NCI-H69 (cell line): ENCODE measurements around the gene HOXB13.

ENCODE experiments used
- DNase-seq: peaks from one replicate; lab custom pipeline; 2025; lab: John Stamatoyannopoulos, UW

The HOXB13 gene

GRCh38 chr17:48728232-48729231, at the start of gene HOXB13:
HOXB13 (minus strand) TSS chr17:48728750; CDS start chr17:48728593, 157 bp downstream.
- peak; percentile 55 for DNase-seq

GRCh38 chr17:48776602-48777001, 48.1 kb upstream of the HOXB13 start:
- DNase-seq = no peak

GRCh38 chr17:48773245-48773644, 44.7 kb upstream of the HOXB13 start:
- DNase-seq = no peak

- no peak for DNase-seq
Observed at GRCh38 chr17:48770954-48771353, 42.4 kb upstream of the HOXB13 start.

GRCh38 chr17:48769009-48769675, 40.6 kb upstream of the HOXB13 start:
- no peak for DNase-seq

- DNase-seq = no peak
Observed at GRCh38 chr17:48767263-48767774, 38.8 kb upstream of the HOXB13 start.

- no peak for DNase-seq
Observed at GRCh38 chr17:48761114-48761513, 32.6 kb upstream of the HOXB13 start.

- DNase-seq = no peak
Observed at GRCh38 chr17:48760411-48760810, 31.9 kb upstream of the HOXB13 start.

- no peak for DNase-seq
Observed at GRCh38 chr17:48759288-48759687, 30.7 kb upstream of the HOXB13 start.

GRCh38 chr17:48757524-48757961, 29.0 kb upstream of the HOXB13 start:
- DNase-seq = peak; percentile 45

- DNase-seq = peak; percentile 91
Observed at GRCh38 chr17:48756830-48757251, 28.3 kb upstream of the HOXB13 start.

- no peak for DNase-seq
Observed at GRCh38 chr17:48755356-48755755, 26.8 kb upstream of the HOXB13 start.

- no peak for DNase-seq
Observed at GRCh38 chr17:48754500-48755261, 26.1 kb upstream of the HOXB13 start.

GRCh38 chr17:48753794-48754499, 25.4 kb upstream of the HOXB13 start:
- DNase-seq = no peak

GRCh38 chr17:48752399-48753288, 24.1 kb upstream of the HOXB13 start:
- DNase-seq = no peak

GRCh38 chr17:48751733-48752398, 23.3 kb upstream of the HOXB13 start:
- DNase-seq = no peak

GRCh38 chr17:48751172-48751571, 22.6 kb upstream of the HOXB13 start:
- DNase-seq = no peak

GRCh38 chr17:48749621-48750553, 21.3 kb upstream of the HOXB13 start:
- no peak for DNase-seq
